Panc1 (cell line): ENCODE data around the gene CDC6.

Experiments used
- CTCF ChIP-seq: fragments of 450-650 bp; IDR thresholded peaks from 2 replicates; pipeline ENCODE4 v1.5.1; 2017; ENCODE audit warnings: mild to moderate bottlenecking
- SIN3A ChIP-seq: IDR thresholded peaks from 2 replicates; pipeline ENCODE4 v1.6.1; 2012; ENCODE audit warnings: low read depth, mild to moderate bottlenecking, low read length, moderate library complexity, borderline replicate concordance; ENCODE audit not compliant: insufficient read depth
- TCF7L2 ChIP-seq: IDR thresholded peaks from 2 replicates; pipeline ENCODE4 v1.6.1; 2011; ENCODE audit warnings: mild to moderate bottlenecking, low read depth, low read length, inconsistent platforms
- TF ChIP-seq, protein P1 (sequence below), 2 experiments: IDR thresholded peaks; 2 replicates each; pipeline ENCODE4 v1.6.1; 2011 to 2012; ENCODE audit warnings: low read depth in 2 of 2, control low read depth in 1 of 2, low read length in 1 of 2, mild to moderate bottlenecking in 1 of 2, moderate library complexity in 1 of 2; ENCODE audit not compliant: insufficient read depth in 1 of 2

- TF ChIP-seq CTCF: no peak
- TF ChIP-seq, protein P1, sequence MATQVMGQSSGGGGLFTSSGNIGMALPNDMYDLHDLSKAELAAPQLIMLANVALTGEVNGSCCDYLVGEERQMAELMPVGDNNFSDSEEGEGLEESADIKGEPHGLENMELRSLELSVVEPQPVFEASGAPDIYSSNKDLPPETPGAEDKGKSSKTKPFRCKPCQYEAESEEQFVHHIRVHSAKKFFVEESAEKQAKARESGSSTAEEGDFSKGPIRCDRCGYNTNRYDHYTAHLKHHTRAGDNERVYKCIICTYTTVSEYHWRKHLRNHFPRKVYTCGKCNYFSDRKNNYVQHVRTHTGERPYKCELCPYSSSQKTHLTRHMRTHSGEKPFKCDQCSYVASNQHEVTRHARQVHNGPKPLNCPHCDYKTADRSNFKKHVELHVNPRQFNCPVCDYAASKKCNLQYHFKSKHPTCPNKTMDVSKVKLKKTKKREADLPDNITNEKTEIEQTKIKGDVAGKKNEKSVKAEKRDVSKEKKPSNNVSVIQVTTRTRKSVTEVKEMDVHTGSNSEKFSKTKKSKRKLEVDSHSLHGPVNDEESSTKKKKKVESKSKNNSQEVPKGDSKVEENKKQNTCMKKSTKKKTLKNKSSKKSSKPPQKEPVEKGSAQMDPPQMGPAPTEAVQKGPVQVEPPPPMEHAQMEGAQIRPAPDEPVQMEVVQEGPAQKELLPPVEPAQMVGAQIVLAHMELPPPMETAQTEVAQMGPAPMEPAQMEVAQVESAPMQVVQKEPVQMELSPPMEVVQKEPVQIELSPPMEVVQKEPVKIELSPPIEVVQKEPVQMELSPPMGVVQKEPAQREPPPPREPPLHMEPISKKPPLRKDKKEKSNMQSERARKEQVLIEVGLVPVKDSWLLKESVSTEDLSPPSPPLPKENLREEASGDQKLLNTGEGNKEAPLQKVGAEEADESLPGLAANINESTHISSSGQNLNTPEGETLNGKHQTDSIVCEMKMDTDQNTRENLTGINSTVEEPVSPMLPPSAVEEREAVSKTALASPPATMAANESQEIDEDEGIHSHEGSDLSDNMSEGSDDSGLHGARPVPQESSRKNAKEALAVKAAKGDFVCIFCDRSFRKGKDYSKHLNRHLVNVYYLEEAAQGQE (IDR thresholded peaks at IDR 0.05; ENCODE audit: insufficient read depth in 1 of 2, low read depth in 2 of 2, low read length in 1 of 2): no peak
- TF ChIP-seq SIN3A: no peak
- TF ChIP-seq TCF7L2: no peak
These were observed 9.8 kb downstream of the CDC6 start for GRCh38 chr17:40297511-40297910.
